Astrocyte (in vitro differentiated cells and primary cell): ENCODE results near the gene KCNQ1.

Experiments
- EZH2 ChIP-seq: IDR thresholded peaks from 2 replicates; pipeline ENCODE4 v1.6.1; 2012; ENCODE audit warnings: mild to moderate bottlenecking, low read length, inconsistent platforms; ENCODE audit not compliant: insufficient read depth
- TF ChIP-seq, protein P1 (sequence below): IDR thresholded peaks from 2 replicates; pipeline ENCODE4 v1.5.1; 2011; ENCODE audit warnings: low read depth, mild to moderate bottlenecking, inconsistent platforms, low read length, moderate library complexity; ENCODE audit not compliant: insufficient read depth

DNA sequence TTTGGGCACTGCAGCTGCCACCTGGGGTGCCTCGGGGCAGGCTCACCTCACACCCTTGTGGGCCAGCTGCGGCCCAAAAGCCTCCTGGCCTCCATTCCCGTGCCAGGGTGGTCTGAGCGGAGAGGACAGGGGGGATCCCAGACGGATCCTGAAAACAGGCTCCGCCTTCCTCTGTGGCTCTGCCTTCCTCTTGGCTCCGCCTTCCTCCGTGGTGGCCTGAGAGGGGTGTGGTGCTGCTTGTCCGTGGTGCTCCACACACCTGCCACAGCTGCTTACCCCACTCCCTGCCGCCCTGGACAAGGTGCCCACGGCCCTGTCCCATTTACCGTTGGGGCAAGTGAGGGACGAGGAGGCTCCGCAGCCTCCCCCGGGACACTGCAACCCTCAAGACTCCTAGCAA is 278.1 kb downstream of the KCNQ1 start:
- TF ChIP-seq, protein P1, sequence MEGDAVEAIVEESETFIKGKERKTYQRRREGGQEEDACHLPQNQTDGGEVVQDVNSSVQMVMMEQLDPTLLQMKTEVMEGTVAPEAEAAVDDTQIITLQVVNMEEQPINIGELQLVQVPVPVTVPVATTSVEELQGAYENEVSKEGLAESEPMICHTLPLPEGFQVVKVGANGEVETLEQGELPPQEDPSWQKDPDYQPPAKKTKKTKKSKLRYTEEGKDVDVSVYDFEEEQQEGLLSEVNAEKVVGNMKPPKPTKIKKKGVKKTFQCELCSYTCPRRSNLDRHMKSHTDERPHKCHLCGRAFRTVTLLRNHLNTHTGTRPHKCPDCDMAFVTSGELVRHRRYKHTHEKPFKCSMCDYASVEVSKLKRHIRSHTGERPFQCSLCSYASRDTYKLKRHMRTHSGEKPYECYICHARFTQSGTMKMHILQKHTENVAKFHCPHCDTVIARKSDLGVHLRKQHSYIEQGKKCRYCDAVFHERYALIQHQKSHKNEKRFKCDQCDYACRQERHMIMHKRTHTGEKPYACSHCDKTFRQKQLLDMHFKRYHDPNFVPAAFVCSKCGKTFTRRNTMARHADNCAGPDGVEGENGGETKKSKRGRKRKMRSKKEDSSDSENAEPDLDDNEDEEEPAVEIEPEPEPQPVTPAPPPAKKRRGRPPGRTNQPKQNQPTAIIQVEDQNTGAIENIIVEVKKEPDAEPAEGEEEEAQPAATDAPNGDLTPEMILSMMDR: no peak
- TF ChIP-seq EZH2: no peak
